ENCODE results near the gene DDX20.

DDX20 gene

DNA sequence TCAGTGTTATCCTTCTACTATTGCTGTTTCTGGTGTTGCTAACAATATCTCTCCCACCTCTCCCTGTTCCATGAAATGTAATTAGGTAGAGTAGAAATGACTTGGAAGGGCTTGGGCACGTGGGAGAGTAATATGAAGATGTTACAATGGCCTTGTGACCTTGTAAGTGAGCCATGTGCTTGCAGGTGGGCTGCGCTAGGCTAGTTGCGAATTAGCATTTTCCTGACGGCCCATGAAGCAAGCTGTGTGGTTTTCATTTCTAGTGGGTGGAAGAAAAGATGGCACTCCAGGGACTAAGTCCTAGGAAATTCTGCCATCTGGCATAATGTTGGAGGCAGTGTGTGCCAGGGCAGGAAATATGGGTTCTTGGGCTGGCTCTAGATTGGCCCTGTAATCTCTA, 7.8 kb upstream of the DDX20 start:
- DNase-seq (ENCODE audit: low spot score), result no peak

DNA sequence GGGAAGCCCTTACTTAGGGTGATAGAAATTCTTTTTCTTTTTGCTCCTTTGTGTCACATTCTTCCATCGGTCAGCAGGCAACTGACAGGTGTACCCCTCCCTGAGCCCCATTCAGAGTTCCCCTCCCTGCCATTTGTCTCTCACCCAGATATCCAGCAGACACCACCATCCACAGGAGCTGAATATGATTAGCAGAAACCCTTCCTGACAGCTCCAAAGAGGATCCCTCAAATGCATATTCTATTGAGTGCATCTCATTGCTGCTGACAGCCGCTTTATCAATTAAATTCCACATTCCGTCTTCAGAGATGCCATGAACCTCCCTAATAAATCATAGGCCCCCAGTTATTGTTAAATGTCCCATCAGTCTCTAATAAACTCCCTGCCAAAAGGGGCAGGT, 6.1 kb upstream of the DDX20 start:
- no peak for DNase-seq (ENCODE audit: low spot score)

DNA sequence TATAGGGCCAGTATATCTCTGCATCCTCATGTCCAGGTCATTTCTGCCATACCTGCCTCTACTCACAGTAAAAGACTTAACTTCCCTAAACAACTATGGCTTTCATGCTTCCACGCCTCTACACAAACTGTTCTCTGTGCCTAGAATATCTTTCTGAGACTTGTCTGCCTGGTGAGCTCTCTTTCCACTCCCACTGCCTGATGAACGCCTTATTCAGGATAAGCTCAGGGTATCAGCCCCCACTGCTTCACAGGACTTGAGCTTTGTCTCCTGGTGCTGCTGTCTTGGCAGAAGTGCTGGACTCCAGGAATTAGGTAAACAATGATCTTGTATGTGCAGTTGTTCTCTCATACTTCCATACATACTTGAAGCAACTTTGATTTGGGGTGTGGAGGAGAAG, 4.8 kb upstream of the DDX20 start:
- no peak for DNase-seq (ENCODE audit: low spot score)

DNA sequence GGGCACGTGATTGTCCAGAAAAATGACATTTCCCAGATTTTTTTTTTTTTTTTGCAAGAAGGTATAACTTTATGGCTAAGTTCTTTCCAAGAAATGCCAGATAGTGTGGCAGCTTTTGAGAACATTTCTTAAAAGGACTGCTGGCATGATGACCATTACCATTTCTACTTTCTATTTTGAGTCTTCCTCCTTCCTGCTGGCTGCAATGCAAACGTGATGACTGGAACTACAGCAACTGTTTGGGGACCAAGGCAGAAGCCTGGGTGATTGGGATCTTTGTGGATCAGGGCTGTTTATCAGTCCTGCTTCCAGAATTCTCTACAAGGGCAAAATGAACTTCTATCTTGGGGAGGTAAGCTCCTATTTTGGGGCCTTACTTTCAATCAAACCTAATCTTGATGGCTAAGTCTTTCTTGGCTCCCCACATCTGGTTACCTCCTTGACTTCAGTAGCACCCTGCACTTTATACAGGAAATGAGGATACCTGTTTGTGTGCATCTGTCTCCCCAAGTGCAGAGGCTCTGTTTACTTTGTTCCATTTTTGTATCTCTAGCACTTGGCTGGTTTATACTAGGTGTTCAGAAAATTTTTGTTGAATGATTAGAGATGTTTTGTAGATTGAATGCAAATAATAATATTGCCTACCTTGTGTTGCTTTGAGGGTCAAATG, 3.7 kb upstream of the DDX20 start:
- no peak for DNase-seq (ENCODE audit: low spot score)

DNA sequence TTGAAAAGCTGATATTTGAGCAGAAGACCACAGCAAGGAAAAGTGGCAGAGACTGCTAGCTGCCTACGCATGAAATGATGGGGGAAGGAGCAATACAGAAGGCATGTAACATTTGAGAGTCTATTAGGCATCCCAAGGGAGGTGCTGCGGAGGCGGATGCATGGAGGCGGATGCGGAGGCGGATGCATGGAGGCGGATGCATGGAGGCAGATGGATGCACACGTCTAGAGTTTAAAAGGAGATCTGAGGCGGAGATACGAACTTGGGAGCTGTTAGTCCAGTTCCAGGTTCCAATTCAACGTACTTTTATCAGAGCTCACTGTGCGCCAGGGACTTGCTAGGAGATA, 744 bp upstream of the DDX20 start:
- no peak for DNase-seq (ENCODE audit: low spot score)

DNA sequence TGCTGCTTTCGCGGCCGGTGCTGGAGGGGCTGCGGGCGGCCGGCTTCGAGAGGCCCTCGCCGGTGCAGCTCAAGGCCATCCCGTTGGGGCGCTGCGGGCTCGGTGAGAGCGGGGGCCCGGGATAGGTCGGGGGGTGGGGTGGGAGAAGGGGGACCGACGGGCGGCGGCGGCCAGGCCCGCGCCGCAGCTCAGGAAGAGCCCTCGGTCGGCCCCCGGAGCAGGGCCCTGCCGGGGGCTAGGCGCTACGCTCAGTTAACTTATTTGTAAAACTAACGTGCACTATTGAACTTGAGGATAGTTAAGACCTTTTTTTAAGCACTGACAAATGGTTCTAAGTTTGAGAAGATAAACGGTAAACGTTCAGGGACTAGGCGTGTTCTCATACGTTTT, 418 bp downstream of the DDX20 start:
- DNase-seq (ENCODE audit: low spot score), result no peak

DNA sequence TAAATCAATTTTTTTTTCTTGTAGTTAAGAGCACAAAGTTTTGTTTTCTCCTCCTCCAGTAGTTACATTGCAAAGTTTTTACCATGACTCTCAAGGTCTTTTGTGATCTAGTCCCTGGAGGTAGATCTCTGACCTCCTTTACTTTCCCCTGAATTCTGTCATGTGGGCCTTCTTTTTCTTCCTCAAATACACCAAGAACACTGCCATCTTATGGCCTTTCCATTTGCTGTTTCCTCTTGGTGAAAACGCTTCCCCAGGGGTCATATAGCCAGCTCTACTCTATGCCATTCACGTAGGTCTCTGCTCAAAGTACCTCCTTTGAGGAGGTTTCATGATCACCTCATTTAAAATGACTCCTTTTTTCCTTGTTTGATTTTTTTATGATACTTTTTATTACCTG, 2.7 kb downstream of the DDX20 start:
- no peak for DNase-seq (ENCODE audit: low spot score)

DNA sequence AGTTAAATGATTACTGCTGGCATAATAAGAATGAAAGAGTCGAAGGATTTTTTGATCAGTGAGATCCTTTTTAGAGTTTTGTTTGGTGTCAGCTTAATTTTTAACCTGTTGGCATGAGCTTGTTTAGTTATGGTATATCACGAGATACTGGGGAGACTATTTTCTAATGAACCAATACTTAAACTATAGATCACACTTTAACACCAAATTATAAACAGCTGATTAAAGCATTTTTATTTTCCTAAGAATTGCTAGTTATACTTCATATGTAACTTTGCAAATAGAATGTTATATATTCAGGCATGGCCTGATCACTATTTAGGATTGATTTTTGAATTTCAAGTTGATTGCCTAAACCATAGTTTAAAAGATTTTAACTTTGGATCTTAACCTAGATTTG, 6.0 kb downstream of the DDX20 start:
- no peak for DNase-seq (ENCODE audit: low spot score)

DNA sequence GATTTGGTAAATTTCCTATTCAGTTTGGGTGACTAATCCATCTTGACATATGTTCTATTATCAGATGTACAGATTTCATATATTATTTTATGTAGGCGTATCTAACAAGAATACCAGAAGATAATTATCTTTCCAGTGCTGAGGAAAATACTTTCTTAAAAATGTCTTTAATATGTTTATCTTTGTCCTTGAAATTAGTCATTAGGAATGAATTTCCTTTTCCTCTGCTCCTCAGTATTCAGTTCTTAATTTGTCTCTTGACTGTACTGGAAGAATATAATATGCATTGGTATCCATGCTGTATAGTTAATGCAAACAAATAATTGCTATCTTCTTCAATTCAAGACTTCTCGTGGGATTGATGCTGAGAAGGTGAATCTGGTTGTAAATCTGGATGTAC, 6.6 kb downstream of the DDX20 start:
- DNase-seq (ENCODE audit: low spot score), result no peak

DNA sequence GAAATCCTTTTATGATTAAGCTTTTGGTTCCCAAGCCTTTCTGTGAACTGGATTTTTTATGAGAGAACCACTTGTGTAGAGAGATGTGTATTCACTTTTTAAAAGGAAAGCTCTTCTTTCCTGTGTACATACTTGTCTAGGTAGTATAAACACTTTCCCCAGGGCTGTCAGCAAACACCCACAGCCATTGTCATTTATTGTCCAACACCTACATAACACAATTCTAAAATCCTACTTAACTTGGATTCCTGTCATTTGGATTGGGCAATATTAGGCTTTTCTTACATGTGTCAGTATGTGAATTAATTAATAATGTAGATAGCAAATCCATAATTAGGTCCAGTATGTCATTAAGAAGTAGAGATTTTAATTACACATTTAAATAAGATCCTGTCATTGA, 12.3 kb downstream of the DDX20 start:
- DNase-seq (ENCODE audit: low spot score), result no peak

DNA sequence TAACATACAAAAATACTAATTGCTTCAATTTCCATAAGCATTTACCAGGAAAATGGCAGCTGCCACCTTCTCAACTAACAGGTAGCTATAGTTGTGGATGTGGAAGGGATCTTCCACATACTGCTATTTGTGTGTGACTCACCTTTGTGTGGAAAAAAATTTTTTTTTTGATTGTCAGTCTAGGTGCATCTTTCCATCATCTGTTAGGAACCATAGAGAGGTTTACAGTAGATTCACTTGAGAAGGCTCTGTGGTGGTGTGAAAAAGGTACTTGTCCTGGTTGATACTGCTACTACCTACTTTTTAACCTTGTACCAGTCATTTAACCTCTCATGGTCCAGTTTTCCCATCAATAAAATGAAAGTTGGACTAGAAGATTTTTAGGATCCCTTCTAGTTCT, 12.9 kb downstream of the DDX20 start:
- DNase-seq (ENCODE audit: low spot score), result no peak

DNA sequence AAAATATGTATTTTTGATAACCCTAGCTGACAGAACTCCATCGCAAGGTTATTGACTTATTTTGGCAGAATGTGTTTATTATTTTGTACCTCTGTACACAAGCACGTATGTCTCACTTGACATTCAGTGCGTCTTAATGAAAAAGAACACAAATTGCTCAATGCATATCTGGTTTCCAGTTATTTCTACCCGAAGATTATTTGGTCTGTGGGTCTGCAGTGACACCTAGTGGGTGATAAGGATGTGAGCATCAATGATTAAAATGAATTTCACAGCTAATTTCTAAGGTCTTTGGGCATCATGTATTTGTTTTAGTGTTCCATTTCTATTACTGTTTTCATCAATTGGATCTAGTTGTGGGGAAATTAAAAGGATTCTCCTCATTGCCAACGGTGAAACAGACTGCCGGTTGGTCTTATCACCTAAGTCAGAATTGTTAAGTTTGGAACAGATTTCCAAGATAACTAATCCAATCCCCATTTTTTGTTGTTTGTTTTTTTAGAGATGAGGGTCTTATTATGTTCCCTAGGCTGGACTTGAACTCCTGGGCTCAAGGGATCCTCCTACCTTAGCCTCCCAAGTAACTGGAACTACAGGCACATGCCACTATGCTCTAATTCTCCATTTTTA, 13.9 kb downstream of the DDX20 start:
- peak; percentile 68 for DNase-seq (ENCODE audit: low spot score)

DNA sequence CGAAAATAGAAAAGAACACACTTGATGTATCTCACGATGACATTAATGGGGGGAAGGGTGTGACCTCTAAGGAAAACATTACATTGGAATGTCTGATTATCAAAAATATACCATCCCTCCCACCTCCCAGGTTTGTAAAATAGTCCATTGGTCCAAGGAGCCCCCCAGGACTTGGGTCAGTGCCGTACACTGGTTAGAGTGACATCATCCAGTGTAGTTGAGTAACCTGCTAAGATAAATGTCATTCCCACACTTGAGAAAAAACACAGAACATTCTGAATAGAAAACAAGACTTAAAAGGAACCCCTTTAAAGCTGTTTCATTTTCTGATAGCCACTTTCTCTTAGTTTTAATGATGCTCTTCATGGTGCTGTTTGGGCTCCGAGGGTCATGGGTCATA, 15.2 kb downstream of the DDX20 start:
- DNase-seq (ENCODE audit: low spot score), result no peak

DNA sequence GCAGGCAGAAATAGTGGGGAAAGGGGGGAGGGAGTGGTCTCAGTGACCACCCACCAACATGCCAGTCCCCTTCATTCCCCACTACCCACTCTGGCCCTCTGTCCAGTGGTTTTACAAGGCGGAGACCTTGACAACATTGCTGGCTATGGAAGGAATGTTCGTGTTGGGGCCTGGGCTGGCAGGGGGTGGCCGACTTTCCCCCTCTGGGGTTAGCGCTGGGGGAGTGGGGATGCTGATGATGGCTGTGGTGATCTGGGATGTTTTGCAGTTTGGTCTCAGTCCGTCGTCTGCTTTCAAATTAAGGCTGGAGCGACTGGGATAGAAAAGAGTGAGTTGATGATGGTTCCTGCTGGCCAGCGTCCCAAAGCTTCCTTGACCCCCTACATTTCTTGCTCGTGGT, 20.3 kb downstream of the DDX20 start:
- no peak for DNase-seq (ENCODE audit: low spot score)

DNA sequence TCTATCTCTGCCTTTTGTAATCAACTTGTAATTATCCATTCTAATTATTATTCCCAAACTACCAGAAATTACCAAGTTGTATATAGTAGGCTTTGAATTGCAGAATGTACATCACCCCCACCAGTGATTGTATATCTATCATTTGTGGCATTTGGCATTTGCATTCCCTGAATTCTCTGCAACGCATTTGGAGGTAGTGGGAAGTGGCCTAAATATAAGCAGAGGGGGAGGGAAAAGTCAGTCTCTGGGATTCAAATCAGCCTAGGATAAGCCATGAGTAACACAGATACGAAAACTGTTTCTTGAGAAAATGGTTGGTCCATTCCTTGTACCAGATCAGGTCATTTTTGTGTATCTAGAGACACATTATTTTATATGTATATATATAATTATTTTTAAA, 20.7 kb downstream of the DDX20 start:
- DNase-seq (ENCODE audit: low spot score), result no peak

DNA sequence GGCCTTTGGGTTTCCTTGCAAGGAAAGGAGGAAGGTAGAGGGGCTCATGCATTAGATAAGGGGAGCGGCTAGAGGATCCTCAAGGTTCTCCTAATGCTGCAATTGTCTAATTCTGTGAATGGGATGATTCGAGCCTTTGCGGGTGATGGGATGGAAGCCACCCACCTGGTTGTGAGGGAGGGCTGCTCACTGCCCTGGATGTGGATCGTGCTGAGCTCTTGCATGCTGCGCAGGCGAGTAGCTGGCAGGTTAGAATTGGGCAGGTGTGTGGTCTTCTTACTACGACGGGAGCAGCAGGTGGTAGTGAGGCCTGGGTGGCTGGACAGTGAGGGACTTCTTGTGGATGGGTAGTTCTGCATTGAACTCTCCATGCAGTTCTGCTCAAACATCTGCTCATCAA, 21.2 kb downstream of the DDX20 start:
- no peak for DNase-seq (ENCODE audit: low spot score)

DNA sequence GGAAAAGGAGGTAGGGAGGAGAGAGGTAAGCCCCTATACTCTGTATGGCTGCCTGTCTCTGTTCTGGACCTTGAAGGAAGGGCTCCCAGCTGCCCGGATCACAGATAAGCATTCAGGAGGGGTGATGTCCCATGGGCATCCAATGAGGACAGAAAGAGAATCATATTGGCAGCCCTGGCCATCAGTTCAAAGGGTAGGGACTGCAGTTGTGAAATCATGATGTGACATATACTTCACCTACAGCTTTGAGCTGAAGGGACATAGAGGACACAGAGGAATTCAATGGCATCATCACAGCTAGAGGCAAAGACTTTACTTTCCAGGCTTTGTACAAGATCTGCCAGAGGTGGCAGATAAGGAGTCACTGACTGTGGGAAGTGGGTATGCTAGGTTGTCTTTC, 21.6 kb downstream of the DDX20 start:
- no peak for DNase-seq (ENCODE audit: low spot score)

DNA sequence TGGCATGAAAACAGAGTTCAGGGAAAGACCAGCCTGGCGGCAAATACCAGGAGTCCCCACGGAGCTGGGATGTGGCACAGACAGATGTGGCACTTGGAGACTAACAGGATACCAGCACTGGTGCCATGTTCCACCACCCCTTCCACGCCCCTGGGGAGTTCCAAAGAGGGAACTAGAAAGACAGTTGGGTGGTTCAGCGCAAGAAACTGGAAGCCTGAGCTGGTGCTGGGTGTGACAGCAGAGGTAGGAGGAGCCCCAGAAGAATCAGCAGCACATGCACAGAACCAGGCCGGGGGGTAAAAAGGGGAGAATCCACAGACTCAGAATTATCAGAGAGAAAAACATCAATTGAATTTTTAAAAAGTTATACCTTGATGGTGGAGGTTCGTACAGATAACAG, 22.4 kb downstream of the DDX20 start:
- no peak for DNase-seq (ENCODE audit: low spot score)

DNA sequence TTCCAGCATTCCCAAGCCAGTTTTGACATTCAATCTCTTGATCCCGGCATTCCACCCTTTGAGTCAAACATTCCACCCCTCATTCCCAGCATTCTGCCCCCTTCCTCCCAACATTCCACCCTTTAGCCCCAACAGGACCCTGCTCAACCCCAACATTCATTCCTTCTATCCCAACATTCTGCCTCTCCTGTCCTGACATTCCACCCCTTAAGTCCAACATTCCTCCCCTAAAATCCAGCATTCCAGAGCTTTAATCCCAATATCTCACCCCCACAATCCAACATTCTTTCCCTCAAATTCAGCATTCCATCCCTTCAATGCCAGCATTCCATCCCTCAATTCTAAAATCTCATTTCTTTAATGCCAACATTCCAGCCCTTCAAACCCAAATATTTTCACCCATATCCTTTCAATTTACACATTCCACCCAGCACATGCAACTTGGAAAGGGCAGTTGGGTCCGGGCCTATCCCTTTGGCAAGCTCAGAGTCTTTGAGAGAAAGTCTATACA, 22.9 kb downstream of the DDX20 start:
- DNase-seq (ENCODE audit: low spot score), result no peak

DNA sequence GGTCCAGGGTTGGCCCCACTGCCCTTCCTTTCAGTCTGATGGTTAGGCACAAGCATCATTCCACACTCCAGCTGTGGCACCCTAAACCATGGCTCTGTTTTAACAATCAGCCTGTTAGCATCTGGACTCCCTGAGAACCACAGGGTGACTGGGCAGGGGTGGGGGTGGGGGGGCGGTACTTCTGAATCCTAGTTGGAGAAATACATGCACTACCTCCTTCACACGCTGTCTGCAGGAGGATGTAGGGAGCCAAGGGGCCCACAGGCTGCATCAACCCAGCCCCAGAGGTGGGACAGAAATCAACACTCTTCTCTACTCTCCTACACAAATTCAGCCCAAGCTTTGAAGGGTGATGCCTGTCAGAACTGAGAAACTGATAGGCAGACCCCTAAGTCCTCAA, 23.8 kb downstream of the DDX20 start:
- DNase-seq (ENCODE audit: low spot score), result no peak

DNA sequence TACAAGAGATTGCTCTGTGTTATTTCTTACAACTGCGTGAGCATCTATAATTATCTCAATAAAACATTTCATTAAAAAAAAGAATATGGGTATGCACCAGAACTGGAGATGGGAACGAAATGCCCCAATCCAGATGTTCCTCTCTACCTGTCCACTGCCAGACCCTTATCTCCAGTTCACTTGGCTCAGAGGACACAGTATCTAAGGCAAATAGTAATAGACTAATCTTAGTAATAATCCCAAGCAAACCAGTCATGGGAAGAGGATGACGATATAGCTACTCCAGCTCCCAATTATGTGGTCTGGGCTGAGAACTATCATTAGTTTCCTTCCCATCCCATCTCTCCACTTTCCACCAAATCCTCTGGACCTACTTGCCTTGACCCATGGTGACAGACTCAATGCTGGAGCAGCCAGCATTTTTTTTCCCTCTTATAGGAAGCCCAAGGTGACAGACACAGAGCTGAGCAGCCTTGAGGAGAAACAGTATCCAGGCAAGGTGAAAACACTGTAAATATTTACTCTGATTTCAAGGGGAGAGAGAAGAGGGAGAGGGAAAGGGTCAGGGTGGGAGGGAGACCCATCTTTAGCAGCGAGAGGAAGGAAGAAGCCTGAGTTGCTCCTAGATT, 28.7 kb downstream of the DDX20 start:
- no peak for DNase-seq (ENCODE audit: low spot score)

DNA sequence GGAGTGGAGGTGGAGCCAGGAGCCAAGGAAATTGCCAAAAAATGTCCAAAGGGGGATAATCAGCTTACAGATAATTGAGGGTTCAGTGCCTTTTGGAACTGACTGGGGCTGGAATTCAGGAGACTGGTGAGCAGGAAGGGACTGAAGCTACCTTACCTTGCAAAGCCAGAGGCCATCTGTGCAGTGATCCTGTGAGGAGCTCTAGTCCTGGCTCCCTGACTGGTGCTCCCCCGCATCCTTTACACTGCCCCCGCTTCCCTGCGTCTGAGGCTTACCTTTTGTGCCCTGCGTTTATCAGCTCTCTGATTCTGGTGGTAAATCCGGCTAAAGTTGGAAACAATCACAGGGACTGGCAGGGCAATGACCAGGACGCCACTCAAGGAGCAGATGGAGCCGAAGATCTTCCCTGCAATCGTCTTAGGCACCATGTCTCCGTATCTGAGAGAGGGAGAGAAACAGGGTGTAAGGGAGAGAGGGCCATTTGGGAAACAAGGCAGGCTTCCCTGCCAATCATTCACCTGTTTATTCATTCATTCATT, 31.0 kb downstream of the DDX20 start:
- no peak for DNase-seq (ENCODE audit: low spot score)

DNA sequence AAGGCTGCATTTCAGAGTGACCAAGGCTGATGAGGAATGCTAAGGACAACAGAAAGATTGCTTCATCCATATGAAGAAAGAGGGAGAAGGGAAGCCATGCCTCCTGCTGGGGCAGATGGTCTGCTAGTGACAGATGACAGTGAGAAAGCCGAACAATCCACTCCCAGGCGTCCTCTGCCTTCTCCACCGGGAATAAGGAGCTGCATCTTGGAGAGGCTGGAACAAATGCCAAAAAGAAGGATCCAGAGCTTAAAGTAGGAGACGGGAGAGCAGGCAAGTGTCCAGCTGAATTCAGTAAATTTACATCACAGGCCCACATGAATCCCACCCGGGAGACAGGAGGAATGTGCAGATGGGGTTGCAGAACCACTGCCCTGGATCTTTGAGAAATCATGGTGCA, 33.4 kb downstream of the DDX20 start:
- no peak for DNase-seq (ENCODE audit: low spot score)

Data from CD4-positive, alpha-beta T cell treated with Interleukin-15 for 4 hours (primary cell).